CD4-positive, alpha-beta T cell treated with Interleukin-12 subunit alpha and Interleukin-12 subunit beta, for 1 hour (primary cell): ENCODE data around the gene POLH.
"Not testable (repeated sequence)": the region's sequence is repeated elsewhere in the genome, so short reads cannot be mapped to it uniquely, and the experiment has no call there.

ENCODE experiments used
- DNase-seq: peaks from one replicate; pipeline ENCODE4 v3.0.0-alpha.2; 2020

The POLH gene

GRCh38 chr6:43634702-43635303 is 58.8 kb downstream of the POLH start:
- DNase-seq, result no peak

GRCh38 chr6:43635387-43636307 is 59.7 kb downstream of the POLH start, which contains the start of gene MAD2L1BP:
Gene MAD2L1BP, plus strand, starts transcription at chr6:43635840. Its CDS starts 36 bp downstream, at chr6:43635876.
- DNase-seq, result peak; percentile 83

GRCh38 chr6:43636308-43636659 is 60.3 kb downstream of the POLH start:
- DNase-seq, result peak; percentile 10

- DNase-seq, result no peak
These were observed 64.2 kb downstream of the POLH start for GRCh38 chr6:43639984-43640800.

- DNase-seq, result peak; percentile 75
These were observed 69.1 kb downstream of the POLH start, which contains the start of gene RSPH9 for GRCh38 chr6:43644940-43645612. Gene RSPH9, plus strand, starts transcription at chr6:43645036. Its CDS starts 63 bp downstream, at chr6:43645099.

GRCh38 chr6:43645613-43645964 is 69.6 kb downstream of the POLH start:
- DNase-seq, result no peak

GRCh38 chr6:43647613-43648012 is 71.6 kb downstream of the POLH start:
- DNase-seq, result no peak

- no peak for DNase-seq
These were observed 72.3 kb downstream of the POLH start for GRCh38 chr6:43648248-43648647.

- not testable (repeated sequence) for DNase-seq
These were observed 76.8 kb downstream of the POLH start for GRCh38 chr6:43652822-43653221.

GRCh38 chr6:43657221-43657802 is 81.3 kb downstream of the POLH start:
- DNase-seq, result no peak

GRCh38 chr6:43658161-43658560 is 82.2 kb downstream of the POLH start:
- no peak for DNase-seq

- DNase-seq, result not testable (repeated sequence)
These were observed 87.0 kb downstream of the POLH start for GRCh38 chr6:43662948-43663347.
